LNCaP clone FGC (cell line): ENCODE measurements around the gene NT5DC1.

Source experiments
- DNase-seq: peaks from one replicate; pipeline ENCODE4 v3.0.0-alpha.2; 2011; ENCODE audit warnings: low read depth
- H3K4me3 ChIP-seq: 2 replicates; pipeline ENCODE4 v1.5.1; 2011; ENCODE audit warnings: mild to moderate bottlenecking, low read depth, low read length, control low read depth
- CTCF ChIP-seq: IDR thresholded peaks from 2 replicates; pipeline ENCODE4 v1.5.1; 2012; ENCODE audit warnings: mild to moderate bottlenecking; ENCODE audit not compliant: control insufficient read depth, insufficient read depth; ENCODE audit errors: extremely low read depth

Gene NT5DC1

GRCh38 chr6:116127771-116128493 is 27.3 kb downstream of the NT5DC1 start:
- H3K4me3 ChIP-seq = no peak overlapping the region
- no peak for TF ChIP-seq CTCF
- DNase-seq = no peak

- no peak for TF ChIP-seq CTCF
- H3K4me3 ChIP-seq = no peak overlapping the region
- DNase-seq = no peak
Measured at GRCh38 chr6:116133453-116133852, 32.8 kb downstream of the NT5DC1 start.

DNA sequence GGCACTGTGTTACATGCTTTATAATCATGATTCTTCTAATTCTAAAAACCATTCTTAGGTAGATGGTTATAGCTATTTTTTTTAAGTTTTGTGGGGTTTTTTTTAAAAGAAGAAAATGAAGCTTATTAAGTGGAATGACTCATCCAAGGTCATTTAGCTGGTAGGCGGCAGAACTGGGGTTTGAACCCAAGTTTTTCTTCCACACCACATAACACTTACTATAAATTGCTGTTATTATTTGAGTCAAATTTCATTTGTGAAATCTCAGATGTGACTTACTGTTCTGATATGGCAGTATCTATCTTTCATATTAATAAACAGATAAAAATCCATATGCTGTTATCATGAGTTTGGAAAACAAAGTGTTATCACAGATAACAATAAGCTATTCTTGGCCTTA is 35.7 kb downstream of the NT5DC1 start:
- no peak overlapping the region for H3K4me3 ChIP-seq
- TF ChIP-seq CTCF = no peak
- no peak for DNase-seq

DNA sequence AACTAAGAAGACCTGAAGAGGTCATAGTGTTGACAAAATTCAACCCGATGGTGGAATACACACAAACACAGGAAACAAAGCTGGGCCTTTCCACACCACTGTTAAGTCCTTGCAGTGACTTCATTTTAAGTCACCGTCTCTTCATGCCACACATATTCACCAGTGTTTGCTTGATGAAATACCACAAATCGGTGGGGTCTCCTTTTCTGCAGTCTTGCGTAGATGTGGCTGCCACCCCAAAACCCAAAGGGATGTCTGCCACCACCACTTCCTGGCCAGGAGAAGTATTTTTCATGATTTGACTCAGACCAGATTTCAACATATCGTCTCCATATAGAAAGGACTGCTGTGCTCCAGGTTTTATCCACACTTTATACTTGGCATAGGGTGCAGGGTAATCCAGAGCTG is 36.3 kb downstream of the NT5DC1 start:
- no peak for DNase-seq
- H3K4me3 ChIP-seq = no peak overlapping the region
- TF ChIP-seq CTCF = no peak

GRCh38 chr6:116139917-116140316 is 39.3 kb downstream of the NT5DC1 start:
- no peak overlapping the region for H3K4me3 ChIP-seq
- DNase-seq = no peak
- TF ChIP-seq CTCF = peak; percentile 47

GRCh38 chr6:116144605-116145004 is 44.0 kb downstream of the NT5DC1 start:
- no peak for DNase-seq
- no peak overlapping the region for H3K4me3 ChIP-seq
- no peak for TF ChIP-seq CTCF
